BJ (cell line): ENCODE results near the gene CSPG5. TPM values are rescaled to one million over a fixed set of nuclear protein-coding genes. Genes with fewer than 3 reads are reported as not detected.

Experiments used
- CTCF ChIA-PET: fragments of 350-600 bp; formaldehyde crosslinking; extraction: SDS; loops from one replicate; lab custom pipeline; 2021; ENCODE audit warnings: antibody characterized with exemption, inconsistent platforms; lab: Yijun Ruan, JAX
- POLR2A ChIA-PET: fragments of 300-600 bp; sonication (Branson Sonifier 250); formaldehyde crosslinking; extraction: SDS; loops from one replicate; lab custom pipeline; 2021; ENCODE audit warnings: antibody characterized with exemption; lab: Charles Lee
- DNase-seq: peaks from one replicate; pipeline ENCODE4 v3.0.0-alpha.2; 2011; ENCODE audit warnings: low read depth
- H3K27me3 ChIP-seq: 2 replicates; pipeline ENCODE4 v1.6.0; 2011; ENCODE audit warnings: low read length; ENCODE audit not compliant: control insufficient read depth, insufficient read depth
- H3K36me3 ChIP-seq: 2 replicates; pipeline ENCODE4 v1.5.1; 2011; ENCODE audit warnings: low read length; ENCODE audit not compliant: control insufficient read depth, insufficient read depth
- H3K4me3 ChIP-seq: 2 replicates; pipeline ENCODE4 v1.5.1; 2011; ENCODE audit warnings: low read depth, mild to moderate bottlenecking, control low read depth, low read length
- polyA plus RNA-seq: library from polyadenylated mRNA; depleted of rRNA; stranded (reverse); fragments of >200 nt; gene quantifications from 2 replicates; pipeline ENCODE4 v1.2.3, GENCODE V29; 2011
- TF ChIP-seq, protein P1 (sequence below): IDR thresholded peaks from 2 replicates; pipeline ENCODE4 v1.5.1; 2011; ENCODE audit warnings: low read depth, mild to moderate bottlenecking, control low read depth, inconsistent platforms, low read length, moderate library complexity; ENCODE audit not compliant: insufficient read depth

Gene CSPG5
- polyA plus RNA-seq, 1 experiment: 0.04 TPM

DNA sequence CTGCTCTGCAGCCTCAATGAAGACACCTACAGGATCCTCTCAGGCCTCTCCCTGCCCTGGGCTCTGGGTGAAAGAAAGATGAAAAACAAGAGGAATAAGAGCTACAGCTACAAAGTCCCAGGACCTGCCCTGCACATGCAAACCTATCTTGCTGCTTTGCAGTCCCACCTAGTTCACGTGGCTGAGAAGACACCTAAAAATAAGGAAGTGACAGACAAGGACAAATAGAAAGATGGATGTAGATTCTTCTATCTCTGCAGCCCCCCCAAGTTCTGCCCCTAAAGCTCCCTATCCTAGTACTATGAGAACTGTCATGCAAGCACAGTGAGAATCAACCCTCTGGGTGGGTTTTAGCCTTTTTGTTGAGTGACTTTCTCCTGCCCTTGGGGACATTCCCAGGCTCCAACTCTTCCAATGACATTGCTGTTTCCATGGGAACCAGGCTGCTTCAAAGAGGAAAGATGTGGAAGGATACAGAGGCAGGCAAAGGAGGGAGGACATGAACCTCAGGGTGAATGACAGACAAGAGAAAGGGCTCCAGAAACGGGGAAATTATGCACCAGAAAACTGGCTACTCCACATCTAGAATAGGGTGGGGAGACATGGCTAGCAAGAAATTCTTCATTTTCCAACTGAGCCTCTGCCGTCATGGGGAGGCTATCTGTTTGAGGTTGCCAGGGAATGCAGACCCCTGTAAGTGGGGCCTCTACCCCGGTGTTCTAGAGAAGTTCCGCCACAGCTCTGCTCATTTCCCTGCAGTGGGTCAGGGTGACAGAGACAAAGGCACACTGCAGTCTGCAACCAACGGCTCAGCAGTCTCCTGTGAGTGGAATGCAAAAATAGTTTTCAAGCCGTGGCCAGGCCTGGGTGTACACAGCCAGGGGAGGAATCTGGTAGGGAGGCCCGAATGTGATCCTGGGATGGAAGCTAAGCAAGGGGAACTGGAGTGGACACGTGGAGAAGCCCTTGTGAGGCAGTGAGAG lies 5.2 kb downstream of the CSPG5 start:
- peaks cover 36% of the 10 kb centered on the region for H3K27me3 ChIP-seq
- TF ChIP-seq, protein P1, sequence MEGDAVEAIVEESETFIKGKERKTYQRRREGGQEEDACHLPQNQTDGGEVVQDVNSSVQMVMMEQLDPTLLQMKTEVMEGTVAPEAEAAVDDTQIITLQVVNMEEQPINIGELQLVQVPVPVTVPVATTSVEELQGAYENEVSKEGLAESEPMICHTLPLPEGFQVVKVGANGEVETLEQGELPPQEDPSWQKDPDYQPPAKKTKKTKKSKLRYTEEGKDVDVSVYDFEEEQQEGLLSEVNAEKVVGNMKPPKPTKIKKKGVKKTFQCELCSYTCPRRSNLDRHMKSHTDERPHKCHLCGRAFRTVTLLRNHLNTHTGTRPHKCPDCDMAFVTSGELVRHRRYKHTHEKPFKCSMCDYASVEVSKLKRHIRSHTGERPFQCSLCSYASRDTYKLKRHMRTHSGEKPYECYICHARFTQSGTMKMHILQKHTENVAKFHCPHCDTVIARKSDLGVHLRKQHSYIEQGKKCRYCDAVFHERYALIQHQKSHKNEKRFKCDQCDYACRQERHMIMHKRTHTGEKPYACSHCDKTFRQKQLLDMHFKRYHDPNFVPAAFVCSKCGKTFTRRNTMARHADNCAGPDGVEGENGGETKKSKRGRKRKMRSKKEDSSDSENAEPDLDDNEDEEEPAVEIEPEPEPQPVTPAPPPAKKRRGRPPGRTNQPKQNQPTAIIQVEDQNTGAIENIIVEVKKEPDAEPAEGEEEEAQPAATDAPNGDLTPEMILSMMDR: no peak
- CTCF ChIA-PET: no interaction called here
- no peak overlapping the region for H3K4me3 ChIP-seq
- DNase-seq: no peak
- no peaks in the 10 kb centered on the region for H3K36me3 ChIP-seq
- POLR2A ChIA-PET: interaction anchor here (0.7 kb wide), 1 partner anchor 33 kb away, joined by 3 read pairs; no protein-coding TSS in a partner anchor

DNA sequence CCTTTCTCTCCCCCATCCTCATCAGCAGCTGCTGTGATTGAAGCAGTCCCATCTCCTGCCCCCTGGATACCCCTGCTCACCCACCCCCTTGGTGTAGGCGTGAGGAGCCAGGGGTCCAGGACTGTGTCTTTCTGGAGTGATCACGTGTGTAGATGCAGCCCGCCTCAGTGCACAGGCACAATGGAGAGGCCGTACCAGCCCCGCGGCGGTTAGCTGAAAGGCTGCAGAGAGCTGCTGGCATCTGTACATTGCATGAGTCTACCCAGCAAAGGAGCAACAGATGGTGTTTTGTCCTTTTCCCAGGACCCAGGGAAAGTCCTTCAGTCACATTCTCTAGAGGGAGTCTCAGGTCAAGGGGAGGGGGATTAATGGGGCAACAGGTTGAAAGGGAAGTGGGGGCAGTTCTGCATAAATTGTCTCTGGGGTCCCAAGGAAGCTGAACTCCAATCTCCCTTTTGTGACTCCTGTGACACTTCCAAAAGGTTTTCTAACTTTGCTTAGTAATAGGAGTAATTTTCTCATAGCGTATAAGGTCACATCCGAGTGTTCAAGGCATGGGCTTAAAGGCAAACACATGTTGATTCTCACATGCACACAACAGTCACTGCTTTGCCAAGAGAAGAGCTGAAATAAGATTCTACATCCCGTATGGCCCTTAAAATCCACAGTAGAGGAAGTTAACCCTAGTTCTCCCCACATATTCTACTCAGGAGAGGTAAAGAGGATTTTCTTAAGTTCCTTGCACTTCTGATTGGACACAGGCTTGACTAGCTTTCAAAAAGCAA lies 7.1 kb downstream of the CSPG5 start:
- DNase-seq: no peak
- H3K27me3 ChIP-seq: peaks cover 37% of the 10 kb centered on the region
- POLR2A ChIA-PET: no interaction called here
- TF ChIP-seq, protein P1: no peak
- no peaks in the 10 kb centered on the region for H3K36me3 ChIP-seq
- no peak overlapping the region for H3K4me3 ChIP-seq
- CTCF ChIA-PET: interaction anchor here (0.7 to 1.1 kb wide), 2 partner anchors 22 to 30 kb away, joined by 3 read pairs; no protein-coding TSS in a partner anchor

DNA sequence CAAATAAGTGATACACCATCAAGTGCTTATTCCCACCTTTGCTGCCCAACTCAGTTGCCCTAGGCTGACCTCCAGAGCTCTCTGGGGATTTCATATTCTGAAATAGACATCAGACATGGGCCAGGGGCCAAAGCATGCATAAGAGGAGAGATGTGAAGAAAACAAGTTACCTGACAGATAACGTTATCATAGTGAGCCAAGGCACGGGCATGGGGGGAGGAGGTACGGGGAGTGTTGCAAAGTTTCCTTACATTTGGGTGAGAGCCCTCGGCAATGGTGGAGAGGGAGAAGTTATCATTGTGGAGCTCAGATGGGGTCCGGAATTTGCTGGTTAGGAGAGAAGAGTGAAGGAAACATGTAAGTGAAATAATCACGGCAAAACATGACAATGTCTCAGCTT lies 9.8 kb downstream of the CSPG5 start:
- TF ChIP-seq, protein P1: no peak
- Histone ChIP-seq H3K27me3 (peaks cover 32% of the 10 kb centered on the region), H3K36me3 (no peaks in the 10 kb centered on the region), H3K4me3 (no peak overlapping the region)
- ChIA-PET CTCF (interaction anchor here (0.6 to 0.9 kb wide), 2 partner anchors 69 to 95 kb away, joined by 3 read pairs; no protein-coding TSS in a partner anchor), POLR2A (no interaction called here)
- no peak for DNase-seq

DNA sequence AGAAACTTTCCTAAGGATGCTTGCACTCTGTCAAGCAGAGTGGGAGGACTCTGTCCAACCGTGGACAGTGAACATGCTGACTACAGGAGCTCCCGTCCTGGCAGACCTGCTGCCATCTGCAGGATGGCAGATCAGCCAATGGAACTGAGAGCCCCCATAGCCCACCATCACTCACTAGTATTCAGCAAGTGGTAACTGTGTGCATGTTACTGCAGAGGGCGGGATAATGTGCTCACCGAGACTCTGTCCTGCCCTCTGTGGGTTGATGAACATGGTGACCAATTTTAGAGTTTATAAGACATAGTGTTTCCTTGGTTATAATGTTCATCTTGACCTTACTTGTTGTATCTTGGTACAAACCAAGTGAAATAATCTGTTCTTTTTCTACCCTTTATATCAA lies 11.5 kb downstream of the CSPG5 start:
- no peak for DNase-seq
- TF ChIP-seq, protein P1: no peak
- ChIA-PET POLR2A (no interaction called here), CTCF (interaction anchor here (0.9 kb wide), 1 partner anchor 47 kb away, joined by 3 read pairs; no protein-coding TSS in a partner anchor)
- no peaks in the 10 kb centered on the region for H3K36me3 ChIP-seq
- peaks cover 18% of the 10 kb centered on the region for H3K27me3 ChIP-seq
- no peak overlapping the region for H3K4me3 ChIP-seq

DNA sequence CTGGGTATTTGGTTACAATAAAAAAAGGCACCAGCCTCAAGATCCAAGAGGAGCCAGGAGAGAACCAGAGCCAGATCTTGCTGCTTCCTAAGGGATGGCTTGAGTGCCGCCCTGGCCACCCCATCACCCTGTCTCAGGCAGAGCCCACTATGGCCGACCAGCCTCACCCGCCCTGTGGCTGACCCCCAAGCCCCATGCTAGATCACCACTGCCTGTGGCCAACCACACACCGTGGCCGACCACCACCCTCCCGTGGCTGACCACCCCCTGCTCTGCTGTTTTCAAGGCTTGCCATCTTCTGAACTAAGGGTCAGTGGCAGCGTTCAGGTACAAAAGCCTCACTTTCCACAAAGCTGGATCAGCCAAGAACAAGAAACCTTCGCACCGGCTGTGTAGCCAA lies 12.0 kb downstream of the CSPG5 start:
- CTCF ChIA-PET: no interaction called here
- POLR2A ChIA-PET: no interaction called here
- DNase-seq: no peak
- Histone ChIP-seq H3K27me3 (peaks cover 14% of the 10 kb centered on the region), H3K36me3 (no peaks in the 10 kb centered on the region), H3K4me3 (no peak overlapping the region)
- TF ChIP-seq, protein P1: no peak
